A673 (cell line): ENCODE results near the gene FAM114A2. TPM values are rescaled to one million over a fixed set of nuclear protein-coding genes. Genes with fewer than 3 reads are reported as not detected.

Experiments used
- BruUV-seq: library from RNA; stranded (reverse); fragments of 400-500 nt; replicated peaks from 2 replicates; lab custom pipeline; 2021; lab: Mats Ljungman, UMichigan
- CTCF ChIA-PET: fragments of 300-600 bp; sonication (Branson Sonifier 250); formaldehyde crosslinking; loops from one replicate; lab custom pipeline; 2022; ENCODE audit warnings: antibody characterized with exemption; lab: Charles Lee
- POLR2A ChIA-PET: fragments of 300-600 bp; sonication (Branson Sonifier 250); formaldehyde crosslinking; loops from one replicate; lab custom pipeline; 2022; ENCODE audit warnings: antibody characterized with exemption; ENCODE audit not compliant: low non-redundant PET; lab: Charles Lee
- DNase-seq: peaks from one replicate; pipeline ENCODE4 v3.0.0-alpha.2; 2015; ENCODE audit warnings: low spot score
- H3K27ac ChIP-seq: fragments of 200-600 bp; sonication (generic); 2 replicates; pipeline ENCODE4 v1.5.1; 2016; ENCODE audit warnings: mixed run types, low read depth, mild to moderate bottlenecking, mixed read lengths, antibody characterized with exemption, low read length; ENCODE audit not compliant: poor library complexity, severe bottlenecking
- H3K27me3 ChIP-seq: fragments of 200-600 bp; sonication (generic); replicated peaks from 2 replicates; pipeline ENCODE4 v1.6.1; 2017; ENCODE audit warnings: mixed run types, low read depth, mild to moderate bottlenecking, mixed read lengths, antibody characterized with exemption, low read length; ENCODE audit not compliant: insufficient read depth, poor library complexity
- H3K36me3 ChIP-seq: fragments of 200-600 bp; sonication (generic); 2 replicates; pipeline ENCODE4 v1.6.1; 2016; ENCODE audit warnings: mixed run types, mild to moderate bottlenecking, mixed read lengths, antibody characterized with exemption, low read length; ENCODE audit not compliant: insufficient read depth, poor library complexity, severe bottlenecking
- H3K4me1 ChIP-seq: fragments of 200-600 bp; sonication (generic); 2 replicates; pipeline ENCODE4 v1.6.1; 2017; ENCODE audit warnings: mixed run types, mild to moderate bottlenecking, mixed read lengths, antibody characterized with exemption, low read length; ENCODE audit not compliant: insufficient read depth, poor library complexity, severe bottlenecking
- H3K4me3 ChIP-seq: fragments of 200-600 bp; sonication (generic); 2 replicates; pipeline ENCODE4 v1.5.1; 2016; ENCODE audit warnings: low read depth, mixed run types, mild to moderate bottlenecking, mixed read lengths, low read length; ENCODE audit not compliant: poor library complexity, severe bottlenecking
- H3K9me3 ChIP-seq: fragments of 200-600 bp; sonication (generic); 2 replicates; pipeline ENCODE4 v1.6.1; 2016; ENCODE audit warnings: mixed run types, low read depth, mild to moderate bottlenecking, mixed read lengths, antibody characterized with exemption, low read length; ENCODE audit not compliant: poor library complexity, severe bottlenecking
- CTCF ChIP-seq: fragments of 300-800, 200-600 bp; sonication (generic); conservative IDR thresholded peaks from 2 replicates; pipeline ENCODE4 v1.5.1; 2017; ENCODE audit warnings: low read depth, mild to moderate bottlenecking, antibody characterized with exemption, low read length, moderate library complexity, mixed read lengths
- EZH2 ChIP-seq: fragments of 200-600 bp; sonication (generic); IDR thresholded peaks from 2 replicates; pipeline ENCODE4 v1.6.1; 2017; ENCODE audit warnings: borderline replicate concordance, low read depth, mild to moderate bottlenecking, mixed read lengths, antibody characterized with exemption, low read length; ENCODE audit not compliant: poor library complexity, severe bottlenecking
- intact Hi-C: fragments of 100-400 bp; cut with micrococcal nuclease; formaldehyde crosslinking; loops from one replicate; pipeline ENCODE4 v1.10.0; 2022; ENCODE audit not compliant: unreplicated experiment
- total RNA-seq: library from RNA; stranded (reverse); gene quantifications from 2 replicates; pipeline ENCODE4 v1.2.3, GENCODE V29; 2021

The FAM114A2 gene
- total RNA-seq, 1 experiment from 2014 or later: 23.5 TPM

GRCh38 chr5:153998010-153998409 lies 40.7 kb downstream of the FAM114A2 start:
- intact Hi-C loops: no loop called here
- no peak for DNase-seq
- TF ChIP-seq EZH2: no peak
- no peak for TF ChIP-seq CTCF
- Histone ChIP-seq H3K4me1 (peaks cover 8% of the 10 kb centered on the region), H3K27ac (no peak overlapping the region), H3K4me3 (no peak overlapping the region), H3K36me3 (no peaks in the 10 kb centered on the region), H3K9me3 (no peaks in the 10 kb centered on the region), H3K27me3 (no peaks in the 10 kb centered on the region)
- ChIA-PET CTCF (interaction anchor here (0.6 kb wide), 1 partner anchor 185 kb away, joined by 4 read pairs; no protein-coding TSS in a partner anchor), POLR2A (no interaction called here)
- BruUV-seq: no TSS peak

- Histone ChIP-seq H3K27ac (no peak overlapping the region), H3K36me3 (no peaks in the 10 kb centered on the region), H3K27me3 (no peaks in the 10 kb centered on the region), H3K9me3 (no peaks in the 10 kb centered on the region), H3K4me3 (no peak overlapping the region), H3K4me1 (no peaks in the 10 kb centered on the region)
- intact Hi-C loops: no loop called here
- TF ChIP-seq CTCF (no peak), EZH2 (no peak)
- no peak for DNase-seq
- ChIA-PET POLR2A (no interaction called here), CTCF (no interaction called here)
- BruUV-seq: no TSS peak
These were observed 47.5 kb downstream of the FAM114A2 start for GRCh38 chr5:153991168-153991567.

GRCh38 chr5:153988510-153988909 lies 50.2 kb downstream of the FAM114A2 start:
- Histone ChIP-seq H3K4me1 (no peaks in the 10 kb centered on the region), H3K36me3 (no peaks in the 10 kb centered on the region), H3K4me3 (no peak overlapping the region), H3K9me3 (no peaks in the 10 kb centered on the region), H3K27ac (no peak overlapping the region), H3K27me3 (no peaks in the 10 kb centered on the region)
- no peak for TF ChIP-seq CTCF
- TF ChIP-seq EZH2: no peak
- no TSS peak for BruUV-seq
- POLR2A ChIA-PET: no interaction called here
- CTCF ChIA-PET: no interaction called here
- no peak for DNase-seq
- intact Hi-C loops: no loop called here
